Frontal cortex (tissue), 4 donors: ENCODE results near the gene NAXE. TPM values are rescaled to one million over a fixed set of nuclear protein-coding genes. Genes with fewer than 3 reads are reported as not detected.

Source experiments
- DNase-seq, 2 donors: peaks; one replicate each; pipeline ENCODE4 v3.0.0; 2012; ENCODE audit warnings: low spot score in 2 of 2
- FAIRE-seq: peaks from 2 replicates; lab custom pipeline; 2012; peaks lifted over from hg19 to GRCh38; lab: Jason Lieb, UNC
- total RNA-seq: library from RNA; depleted of rRNA; stranded (reverse); fragments of >200 nt; gene quantifications from one replicate; pipeline ENCODE4 v1.2.3, GENCODE V29; 2014
- donor health status: control.
- donor health status: control.
- donor health status: control.

The NAXE gene
- total RNA-seq, 1 donor from 2014 or later: 34.6 TPM

- DNase-seq (no peak), FAIRE-seq (no peak)
Measured at GRCh38 chr1:156642265-156643048, 50.9 kb downstream of the NAXE start.

- DNase-seq: no peak
- no peak for FAIRE-seq
Measured at GRCh38 chr1:156643049-156643777, 51.6 kb downstream of the NAXE start.

GRCh38 chr1:156643778-156644092 lies 52.2 kb downstream of the NAXE start:
- no peak for FAIRE-seq
- no peak for DNase-seq

Other genes with a start within 250 kb of the NAXE start
- gene RHBG, start 222.6 kb upstream of the NAXE start, total RNA-seq: not detected
- gene MEF2D, start 91.0 kb upstream of the NAXE start, total RNA-seq: 4.9 TPM
- 1.2 TPM for gene IQGAP3, start 19.2 kb upstream of the NAXE start, total RNA-seq
- gene TTC24, start 12.1 kb upstream of the NAXE start, total RNA-seq: not detected
- gene GPATCH4, start 9.7 kb downstream of the NAXE start, total RNA-seq: 5.7 TPM
- 0.41 TPM for gene HAPLN2, start 27.6 kb downstream of the NAXE start, total RNA-seq
- 52.2 TPM for gene BCAN, start 50.3 kb downstream of the NAXE start, total RNA-seq
- 43.2 TPM for gene NES, start 85.6 kb downstream of the NAXE start, total RNA-seq
- 7.7 TPM for gene CRABP2, start 113.8 kb downstream of the NAXE start, total RNA-seq
- gene METTL25B, start 136.7 kb downstream of the NAXE start, total RNA-seq: 5.7 TPM
- gene ISG20L2, start 137.0 kb downstream of the NAXE start, total RNA-seq: 7.3 TPM
- gene MRPL24, start 149.3 kb downstream of the NAXE start, total RNA-seq: 14.7 TPM
- 63.6 TPM for gene HDGF, start 159.9 kb downstream of the NAXE start, total RNA-seq
- gene PRCC, start 175.8 kb downstream of the NAXE start, total RNA-seq: 14.3 TPM
- 0.41 TPM for gene SH2D2A, start 225.1 kb downstream of the NAXE start, total RNA-seq